Measurements from ENCODE around the gene PLXNB3. TPM values are rescaled to one million over a fixed set of nuclear protein-coding genes. Genes with fewer than 3 reads are reported as not detected.

Gene PLXNB3
- total and polyA plus RNA-seq, 2 experiments from 2014 or later: 0.70 to 4.1 TPM

DNA sequence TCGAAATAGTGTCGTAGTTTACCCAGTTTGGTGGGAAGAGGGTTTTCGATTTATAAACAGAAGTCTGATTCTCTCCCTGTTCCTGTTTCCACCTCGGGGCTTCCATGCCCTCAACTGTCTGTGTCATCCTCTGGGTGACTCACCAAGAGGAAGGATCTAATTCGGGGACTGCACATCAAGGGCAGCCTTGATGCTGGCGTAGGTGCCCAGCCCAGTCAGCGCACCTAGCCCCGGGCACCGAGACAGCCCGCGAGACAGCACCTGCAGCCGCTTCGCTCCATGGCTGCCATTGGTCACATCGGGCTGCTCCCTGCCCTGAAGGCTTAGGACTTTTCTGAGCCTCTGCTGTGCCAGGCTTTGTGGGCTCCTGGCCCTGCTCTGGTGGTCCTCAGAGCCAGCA lies 31.6 kb upstream of the PLXNB3 start:
- TF ChIP-seq, protein P1, sequence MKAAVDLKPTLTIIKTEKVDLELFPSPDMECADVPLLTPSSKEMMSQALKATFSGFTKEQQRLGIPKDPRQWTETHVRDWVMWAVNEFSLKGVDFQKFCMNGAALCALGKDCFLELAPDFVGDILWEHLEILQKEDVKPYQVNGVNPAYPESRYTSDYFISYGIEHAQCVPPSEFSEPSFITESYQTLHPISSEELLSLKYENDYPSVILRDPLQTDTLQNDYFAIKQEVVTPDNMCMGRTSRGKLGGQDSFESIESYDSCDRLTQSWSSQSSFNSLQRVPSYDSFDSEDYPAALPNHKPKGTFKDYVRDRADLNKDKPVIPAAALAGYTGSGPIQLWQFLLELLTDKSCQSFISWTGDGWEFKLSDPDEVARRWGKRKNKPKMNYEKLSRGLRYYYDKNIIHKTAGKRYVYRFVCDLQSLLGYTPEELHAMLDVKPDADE (IDR thresholded peaks at IDR 0.05): no peak
- no peak for TF ChIP-seq CREB1 (CRISPR knock-in tag; IDR thresholded peaks at IDR 0.05; ENCODE audit: low read depth)
- no peaks in the 10 kb centered on the region for H3K27me3 ChIP-seq (ENCODE audit: insufficient read depth)
- no peak overlapping the region for H3K27ac Mint-ChIP-seq
- peaks cover 2% of the 10 kb centered on the region; the same call in 1 of the 3 replicates for H3K9me3 Mint-ChIP-seq
- H3K36me3 Mint-ChIP-seq (ENCODE audit: low read depth): peaks cover 9% of the 10 kb centered on the region; the same call in 1 of the 3 replicates
- peaks cover 2% of the 10 kb centered on the region; the same call in 1 of the 2 replicates for H3K4me1 ChIP-seq (ENCODE audit: insufficient read depth)
- no peaks in the 10 kb centered on the region for H3K36me3 ChIP-seq (ENCODE audit: insufficient read depth)
- no peak overlapping the region for H3K27ac ChIP-seq (ENCODE audit: low read depth)
- H3F3A ChIP-seq (replicated peaks; ENCODE audit: low read depth): no peaks in the 10 kb centered on the region
- DNase-seq (ENCODE audit: low spot score) (no peak), ATAC-seq (no peak)
- H3K27me3 Mint-ChIP-seq (ENCODE audit: insufficient read depth, low read depth, poor library complexity): peaks cover 5% of the 10 kb centered on the region
- H3K79me2 ChIP-seq (replicated peaks; ENCODE audit: insufficient read depth): no peaks in the 10 kb centered on the region
- H3K9me2 ChIP-seq (ENCODE audit: insufficient read depth): no peaks in the 10 kb centered on the region
- peaks cover 15% of the 10 kb centered on the region for H3K4me1 Mint-ChIP-seq
- H2AFZ ChIP-seq: no peak overlapping the region
- H3K4me3 Mint-ChIP-seq: no peak overlapping the region
- no peak overlapping the region for H3K4me3 ChIP-seq
- no peaks in the 10 kb centered on the region for H4K20me1 ChIP-seq (replicated peaks; ENCODE audit: insufficient read depth)
- H3K4me2 ChIP-seq: no peak overlapping the region

DNA sequence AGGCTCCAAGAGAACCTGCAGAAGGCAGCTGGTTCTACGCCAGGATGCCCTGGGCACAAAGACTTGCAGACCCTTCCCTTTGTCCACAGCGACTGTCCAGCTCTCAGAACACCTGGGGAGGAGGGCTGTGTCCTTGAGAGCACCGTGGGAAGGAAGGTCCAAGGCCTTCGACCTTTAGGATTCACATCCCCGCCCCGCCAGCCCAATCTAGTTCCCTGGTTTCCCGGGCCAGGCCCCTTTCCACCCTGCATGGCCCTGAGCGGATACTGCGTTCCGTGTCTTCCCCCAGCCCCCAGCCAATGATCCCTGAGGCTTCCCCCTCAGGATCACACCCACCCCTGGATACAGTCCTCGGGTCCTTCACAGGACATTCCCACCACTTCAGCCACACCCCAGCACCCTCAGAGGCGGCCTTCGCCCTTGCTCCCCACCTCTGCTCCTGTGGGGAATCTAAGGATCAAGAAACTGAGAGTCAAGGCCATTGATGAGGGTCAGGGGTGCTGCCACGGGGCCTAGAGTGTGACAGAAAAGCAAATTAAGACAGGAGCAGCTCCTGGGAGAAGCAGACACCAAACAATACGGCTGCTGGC lies 30.3 kb upstream of the PLXNB3 start:
- Mint-ChIP-seq H3K4me1 (peaks cover 7% of the 10 kb centered on the region), H3K36me3 (ENCODE audit: low read depth) (peaks cover 9% of the 10 kb centered on the region; the same call in 1 of the 3 replicates), H3K27ac (no peak overlapping the region), H3K4me3 (no peak overlapping the region), H3K9me3 (peaks cover 2% of the 10 kb centered on the region; the same call in 1 of the 3 replicates), H3K27me3 (ENCODE audit: insufficient read depth, low read depth, poor library complexity) (peaks cover 5% of the 10 kb centered on the region)
- Histone ChIP-seq H3K27me3 (ENCODE audit: insufficient read depth) (no peaks in the 10 kb centered on the region), H3K4me2 (no peak overlapping the region), H2AFZ (no peak overlapping the region), H3F3A (replicated peaks; ENCODE audit: low read depth) (no peaks in the 10 kb centered on the region), H3K4me3 (no peak overlapping the region), H3K36me3 (ENCODE audit: insufficient read depth) (no peaks in the 10 kb centered on the region), H4K20me1 (replicated peaks; ENCODE audit: insufficient read depth) (no peaks in the 10 kb centered on the region), H3K4me1 (ENCODE audit: insufficient read depth) (no peaks in the 10 kb centered on the region), H3K79me2 (replicated peaks; ENCODE audit: insufficient read depth) (no peaks in the 10 kb centered on the region), H3K9me2 (ENCODE audit: insufficient read depth) (no peaks in the 10 kb centered on the region), H3K27ac (ENCODE audit: low read depth) (no peak overlapping the region)
- no peak for ATAC-seq
- no peak for DNase-seq (ENCODE audit: low spot score)
- TF ChIP-seq, protein P2, sequence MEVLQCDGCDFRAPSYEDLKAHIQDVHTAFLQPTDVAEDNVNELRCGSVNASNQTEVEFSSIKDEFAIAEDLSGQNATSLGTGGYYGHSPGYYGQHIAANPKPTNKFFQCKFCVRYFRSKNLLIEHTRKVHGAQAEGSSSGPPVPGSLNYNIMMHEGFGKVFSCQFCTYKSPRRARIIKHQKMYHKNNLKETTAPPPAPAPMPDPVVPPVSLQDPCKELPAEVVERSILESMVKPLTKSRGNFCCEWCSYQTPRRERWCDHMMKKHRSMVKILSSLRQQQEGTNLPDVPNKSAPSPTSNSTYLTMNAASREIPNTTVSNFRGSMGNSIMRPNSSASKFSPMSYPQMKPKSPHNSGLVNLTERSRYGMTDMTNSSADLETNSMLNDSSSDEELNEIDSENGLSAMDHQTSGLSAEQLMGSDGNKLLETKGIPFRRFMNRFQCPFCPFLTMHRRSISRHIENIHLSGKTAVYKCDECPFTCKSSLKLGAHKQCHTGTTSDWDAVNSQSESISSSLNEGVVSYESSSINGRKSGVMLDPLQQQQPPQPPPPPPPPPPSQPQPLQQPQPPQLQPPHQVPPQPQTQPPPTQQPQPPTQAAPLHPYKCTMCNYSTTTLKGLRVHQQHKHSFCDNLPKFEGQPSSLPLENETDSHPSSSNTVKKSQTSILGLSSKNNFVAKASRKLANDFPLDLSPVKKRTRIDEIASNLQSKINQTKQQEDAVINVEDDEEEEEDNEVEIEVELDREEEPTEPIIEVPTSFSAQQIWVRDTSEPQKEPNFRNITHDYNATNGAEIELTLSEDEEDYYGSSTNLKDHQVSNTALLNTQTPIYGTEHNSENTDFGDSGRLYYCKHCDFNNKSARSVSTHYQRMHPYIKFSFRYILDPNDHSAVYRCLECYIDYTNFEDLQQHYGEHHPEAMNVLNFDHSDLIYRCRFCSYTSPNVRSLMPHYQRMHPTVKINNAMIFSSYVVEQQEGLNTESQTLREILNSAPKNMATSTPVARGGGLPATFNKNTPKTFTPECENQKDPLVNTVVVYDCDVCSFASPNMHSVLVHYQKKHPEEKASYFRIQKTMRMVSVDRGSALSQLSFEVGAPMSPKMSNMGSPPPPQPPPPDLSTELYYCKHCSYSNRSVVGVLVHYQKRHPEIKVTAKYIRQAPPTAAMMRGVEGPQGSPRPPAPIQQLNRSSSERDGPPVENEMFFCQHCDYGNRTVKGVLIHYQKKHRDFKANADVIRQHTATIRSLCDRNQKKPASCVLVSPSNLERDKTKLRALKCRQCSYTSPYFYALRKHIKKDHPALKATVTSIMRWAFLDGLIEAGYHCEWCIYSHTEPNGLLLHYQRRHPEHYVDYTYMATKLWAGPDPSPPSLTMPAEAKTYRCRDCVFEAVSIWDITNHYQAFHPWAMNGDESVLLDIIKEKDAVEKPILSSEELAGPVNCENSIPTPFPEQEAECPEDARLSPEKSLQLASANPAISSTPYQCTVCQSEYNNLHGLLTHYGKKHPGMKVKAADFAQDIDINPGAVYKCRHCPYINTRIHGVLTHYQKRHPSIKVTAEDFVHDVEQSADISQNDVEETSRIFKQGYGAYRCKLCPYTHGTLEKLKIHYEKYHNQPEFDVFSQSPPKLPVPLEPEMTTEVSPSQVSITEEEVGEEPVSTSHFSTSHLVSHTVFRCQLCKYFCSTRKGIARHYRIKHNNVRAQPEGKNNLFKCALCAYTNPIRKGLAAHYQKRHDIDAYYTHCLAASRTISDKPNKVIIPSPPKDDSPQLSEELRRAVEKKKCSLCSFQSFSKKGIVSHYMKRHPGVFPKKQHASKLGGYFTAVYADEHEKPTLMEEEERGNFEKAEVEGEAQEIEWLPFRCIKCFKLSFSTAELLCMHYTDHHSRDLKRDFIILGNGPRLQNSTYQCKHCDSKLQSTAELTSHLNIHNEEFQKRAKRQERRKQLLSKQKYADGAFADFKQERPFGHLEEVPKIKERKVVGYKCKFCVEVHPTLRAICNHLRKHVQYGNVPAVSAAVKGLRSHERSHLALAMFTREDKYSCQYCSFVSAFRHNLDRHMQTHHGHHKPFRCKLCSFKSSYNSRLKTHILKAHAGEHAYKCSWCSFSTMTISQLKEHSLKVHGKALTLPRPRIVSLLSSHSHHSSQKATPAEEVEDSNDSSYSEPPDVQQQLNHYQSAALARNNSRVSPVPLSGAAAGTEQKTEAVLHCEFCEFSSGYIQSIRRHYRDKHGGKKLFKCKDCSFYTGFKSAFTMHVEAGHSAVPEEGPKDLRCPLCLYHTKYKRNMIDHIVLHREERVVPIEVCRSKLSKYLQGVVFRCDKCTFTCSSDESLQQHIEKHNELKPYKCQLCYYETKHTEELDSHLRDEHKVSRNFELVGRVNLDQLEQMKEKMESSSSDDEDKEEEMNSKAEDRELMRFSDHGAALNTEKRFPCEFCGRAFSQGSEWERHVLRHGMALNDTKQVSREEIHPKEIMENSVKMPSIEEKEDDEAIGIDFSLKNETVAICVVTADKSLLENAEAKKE (CRISPR knock-in tag; IDR thresholded peaks at IDR 0.05): no peak
- no peak for TF ChIP-seq ZNF114 (CRISPR knock-in tag; IDR thresholded peaks at IDR 0.05)
- no peak for TF ChIP-seq NANOG (IDR thresholded peaks at IDR 0.05; ENCODE audit: borderline replicate concordance)
- TF ChIP-seq CREB1 (CRISPR knock-in tag; IDR thresholded peaks at IDR 0.05; ENCODE audit: low read depth): no peak
- TF ChIP-seq, protein P3, sequence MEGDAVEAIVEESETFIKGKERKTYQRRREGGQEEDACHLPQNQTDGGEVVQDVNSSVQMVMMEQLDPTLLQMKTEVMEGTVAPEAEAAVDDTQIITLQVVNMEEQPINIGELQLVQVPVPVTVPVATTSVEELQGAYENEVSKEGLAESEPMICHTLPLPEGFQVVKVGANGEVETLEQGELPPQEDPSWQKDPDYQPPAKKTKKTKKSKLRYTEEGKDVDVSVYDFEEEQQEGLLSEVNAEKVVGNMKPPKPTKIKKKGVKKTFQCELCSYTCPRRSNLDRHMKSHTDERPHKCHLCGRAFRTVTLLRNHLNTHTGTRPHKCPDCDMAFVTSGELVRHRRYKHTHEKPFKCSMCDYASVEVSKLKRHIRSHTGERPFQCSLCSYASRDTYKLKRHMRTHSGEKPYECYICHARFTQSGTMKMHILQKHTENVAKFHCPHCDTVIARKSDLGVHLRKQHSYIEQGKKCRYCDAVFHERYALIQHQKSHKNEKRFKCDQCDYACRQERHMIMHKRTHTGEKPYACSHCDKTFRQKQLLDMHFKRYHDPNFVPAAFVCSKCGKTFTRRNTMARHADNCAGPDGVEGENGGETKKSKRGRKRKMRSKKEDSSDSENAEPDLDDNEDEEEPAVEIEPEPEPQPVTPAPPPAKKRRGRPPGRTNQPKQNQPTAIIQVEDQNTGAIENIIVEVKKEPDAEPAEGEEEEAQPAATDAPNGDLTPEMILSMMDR (conservative IDR thresholded peaks at IDR 0.05; ENCODE audit: low read depth in 2 of 2): no peak
- TF ChIP-seq POLR2AphosphoS5 (IDR thresholded peaks at IDR 0.05; ENCODE audit: low read depth): no peak

Measured in GM23338 (cell line).